Parathyroid adenoma (tissue), 2 donors: ENCODE results near the gene NBEA.

ENCODE experiments used
- H2AFZ ChIP-seq: fragments of 300-600 bp; sonication (generic); one replicate; pipeline ENCODE4 v1.7.0; 2017; ENCODE audit warnings: antibody characterized with exemption, mild to moderate bottlenecking
- H3K27ac ChIP-seq: fragments of 300-600 bp; sonication (generic); one replicate; pipeline ENCODE4 v1.7.0; 2017
- H3K27me3 ChIP-seq: fragments of 300-600 bp; sonication (generic); one replicate; pipeline ENCODE4 v1.7.0; 2017; ENCODE audit warnings: low read length; ENCODE audit not compliant: control insufficient read depth, insufficient read depth
- H3K36me3 ChIP-seq: fragments of 300-600 bp; sonication (generic); one replicate; pipeline ENCODE4 v1.7.0; 2017; ENCODE audit warnings: low read length; ENCODE audit not compliant: control insufficient read depth, insufficient read depth
- H3K4me1 ChIP-seq: fragments of 300-600 bp; sonication (generic); one replicate; pipeline ENCODE4 v1.7.0; 2017; ENCODE audit warnings: control low read depth
- H3K4me2 ChIP-seq: fragments of 300-600 bp; sonication (generic); one replicate; pipeline ENCODE4 v1.7.0; 2017; ENCODE audit warnings: low read length
- H3K4me3 ChIP-seq: fragments of 300-600 bp; sonication (generic); one replicate; pipeline ENCODE4 v1.7.0; 2017; ENCODE audit warnings: low read depth, low read length
- H3K79me2 ChIP-seq: fragments of 300-600 bp; sonication (generic); one replicate; pipeline ENCODE4 v1.7.0; 2017; ENCODE audit warnings: control low read depth
- H3K9ac ChIP-seq: fragments of 300-600 bp; sonication (generic); one replicate; pipeline ENCODE4 v1.7.0; 2017; ENCODE audit warnings: mild to moderate bottlenecking
- H3K9me3 ChIP-seq: fragments of 300-600 bp; sonication (generic); one replicate; pipeline ENCODE4 v1.7.0; 2017; ENCODE audit warnings: low read length; ENCODE audit not compliant: control insufficient read depth
- CTCF ChIP-seq: fragments of 300-600 bp; sonication (generic); IDR thresholded peaks from one replicate; pipeline ENCODE4 v1.7.0; 2017; ENCODE audit warnings: antibody characterized with exemption, mild to moderate bottlenecking
- donor health status: primary hyperparathyroidism.

The NBEA gene

GRCh38 chr13:35179920-35180663 is 238.0 kb downstream of the NBEA start:
- no peak overlapping the region for H3K4me3 ChIP-seq
- H3K36me3 ChIP-seq: no peaks in the 10 kb centered on the region
- H3K27me3 ChIP-seq: no peaks in the 10 kb centered on the region
- H3K9ac ChIP-seq: no peak overlapping the region
- H2AFZ ChIP-seq: no peak overlapping the region
- H3K27ac ChIP-seq: no peak overlapping the region
- no peak overlapping the region for H3K4me2 ChIP-seq
- TF ChIP-seq CTCF: no peak
- H3K9me3 ChIP-seq: no peaks in the 10 kb centered on the region
- H3K79me2 ChIP-seq: no peaks in the 10 kb centered on the region
- H3K4me1 ChIP-seq: no peaks in the 10 kb centered on the region

- H3K27ac ChIP-seq: no peak overlapping the region
- H3K36me3 ChIP-seq: no peaks in the 10 kb centered on the region
- no peak overlapping the region for H3K4me2 ChIP-seq
- H2AFZ ChIP-seq: no peak overlapping the region
- H3K9ac ChIP-seq: no peak overlapping the region
- H3K4me1 ChIP-seq: no peaks in the 10 kb centered on the region
- no peaks in the 10 kb centered on the region for H3K9me3 ChIP-seq
- no peaks in the 10 kb centered on the region for H3K27me3 ChIP-seq
- H3K79me2 ChIP-seq: no peaks in the 10 kb centered on the region
- no peak overlapping the region for H3K4me3 ChIP-seq
- no peak for TF ChIP-seq CTCF
Measured at GRCh38 chr13:35190241-35190640, 248.2 kb downstream of the NBEA start.

- Histone ChIP-seq H3K27ac (no peak overlapping the region), H2AFZ (no peak overlapping the region), H3K9me3 (no peaks in the 10 kb centered on the region), H3K27me3 (no peaks in the 10 kb centered on the region), H3K79me2 (no peaks in the 10 kb centered on the region), H3K4me1 (no peaks in the 10 kb centered on the region), H3K36me3 (no peaks in the 10 kb centered on the region), H3K4me2 (no peak overlapping the region), H3K4me3 (no peak overlapping the region), H3K9ac (no peak overlapping the region)
- TF ChIP-seq CTCF: no peak
Measured at GRCh38 chr13:35191883-35192282, 249.8 kb downstream of the NBEA start.

- Histone ChIP-seq H3K4me1 (no peaks in the 10 kb centered on the region), H3K4me3 (no peak overlapping the region), H3K9ac (no peak overlapping the region), H3K27ac (no peak overlapping the region), H3K36me3 (no peaks in the 10 kb centered on the region), H3K27me3 (no peaks in the 10 kb centered on the region), H3K4me2 (no peak overlapping the region), H3K79me2 (no peaks in the 10 kb centered on the region), H2AFZ (no peak overlapping the region), H3K9me3 (no peaks in the 10 kb centered on the region)
- no peak for TF ChIP-seq CTCF
Measured at GRCh38 chr13:35198613-35199200, 256.6 kb downstream of the NBEA start.

GRCh38 chr13:35208587-35208986 is 266.5 kb downstream of the NBEA start:
- Histone ChIP-seq H3K9me3 (no peaks in the 10 kb centered on the region), H3K4me1 (no peaks in the 10 kb centered on the region), H3K27ac (no peak overlapping the region), H3K9ac (no peak overlapping the region), H3K4me2 (no peak overlapping the region), H3K79me2 (no peaks in the 10 kb centered on the region), H3K27me3 (no peaks in the 10 kb centered on the region), H3K36me3 (no peaks in the 10 kb centered on the region), H3K4me3 (no peak overlapping the region), H2AFZ (no peak overlapping the region)
- TF ChIP-seq CTCF: no peak
